ENCODE data around the gene MEGF6. TPM values are rescaled to one million over a fixed set of nuclear protein-coding genes. Genes with fewer than 3 reads are reported as not detected.

Gene MEGF6
- total RNA-seq, 4 donors from 2014 or later: 4.1 to 27.1 (median 11.4) TPM

GRCh38 chr1:3627515-3628253, 16.4 kb upstream of the MEGF6 start:
- H3K36me3 ChIP-seq: peaks cover 0 to 18% (median 8%) of the 10 kb centered on the region in 4 donors
- no peak for DNase-seq
- peaks cover 15 to 23% (median 23%) of the 10 kb centered on the region in 4 donors for H3K4me1 ChIP-seq
- H3K9me3 ChIP-seq: no peaks in the 10 kb centered on the region
- no peaks in the 10 kb centered on the region for H3K27me3 ChIP-seq
- WGBS, 2 donors (ENCODE audit: low coverage in 1 of 2): 89 to 93% methylated on average over 6 to 26 of the region's 26 CpGs
- no peak overlapping the region for H3K4me3 ChIP-seq
- in situ Hi-C loops (cut with MboI; ENCODE audit: low pct_ligation_motif_present in 1 of 4, low pct_unique_long_range_greater_than_20kb in 1 of 4, low sequenced_read_pairs in 3 of 4) (loop anchor here in 1 of 4 donors (10.0 kb wide), 1 partner anchor 143 kb away; no protein-coding TSS in a partner anchor), intact Hi-C loops (cut with DNase I; ENCODE audit: low total_unique reads) (loop anchor here (10.0 kb wide), 1 partner anchor 1433 kb away; the partner anchor contains the start of gene FAAP20)
- TF ChIP-seq POLR2A (IDR thresholded peaks at IDR 0.05) (no peak), EP300 (IDR thresholded peaks at IDR 0.05; ENCODE audit: low read depth) (no peak), CTCF (IDR thresholded peaks at IDR 0.05) (no peak), POLR2AphosphoS5 (IDR thresholded peaks at IDR 0.05) (no peak)
- no peak overlapping the region for H3K27ac ChIP-seq

DNA sequence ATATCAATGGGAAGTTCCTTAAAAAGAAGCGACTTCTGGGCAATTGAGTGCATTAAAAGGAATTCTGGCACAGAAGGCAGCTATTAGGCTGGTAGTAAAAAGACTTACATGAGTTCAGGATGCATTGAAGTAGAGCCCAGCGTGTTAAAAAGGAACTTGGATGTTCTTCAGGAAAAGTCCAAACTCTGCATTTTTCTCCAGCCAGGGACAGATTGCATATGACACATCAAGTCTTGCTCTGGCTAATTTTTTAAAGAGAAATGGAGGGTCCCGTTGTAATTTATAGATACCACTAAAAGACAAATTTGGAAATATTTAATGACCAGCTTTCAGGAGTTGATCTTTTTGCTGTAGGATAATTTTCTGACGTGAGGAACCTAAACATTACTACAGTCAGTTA, 14.7 kb upstream of the MEGF6 start:
- peaks cover 15 to 27% (median 23%) of the 10 kb centered on the region in 4 donors for H3K4me1 ChIP-seq
- DNase-seq: no peak
- H3K4me3 ChIP-seq: peak overlapping the region in 3 of 4 donors; percentile 78 to 98 (median 90)
- 67 to 82% methylated on average over 4 of the region's 4 CpGs for WGBS, 2 donors (ENCODE audit: low coverage in 1 of 2)
- intact Hi-C loops (cut with DNase I; ENCODE audit: low total_unique reads) (loop anchor here (10.0 kb wide), 1 partner anchor 1431 kb away; the partner anchor contains the start of gene FAAP20), in situ Hi-C loops (cut with MboI; ENCODE audit: low pct_ligation_motif_present in 1 of 4, low pct_unique_long_range_greater_than_20kb in 1 of 4, low sequenced_read_pairs in 3 of 4) (loop anchor here in 1 of 4 donors (10.0 kb wide), 1 partner anchor 141 kb away; no protein-coding TSS in a partner anchor)
- H3K27ac ChIP-seq: peak overlapping the region; percentile 82 to 94 (median 92)
- TF ChIP-seq POLR2AphosphoS5 (IDR thresholded peaks at IDR 0.05) (no peak), EP300 (IDR thresholded peaks at IDR 0.05; ENCODE audit: low read depth) (no peak), POLR2A (IDR thresholded peaks at IDR 0.05) (no peak), CTCF (IDR thresholded peaks at IDR 0.05) (no peak)
- no peaks in the 10 kb centered on the region for H3K9me3 ChIP-seq
- H3K27me3 ChIP-seq: no peaks in the 10 kb centered on the region
- H3K36me3 ChIP-seq: peaks cover 0 to 18% (median 8%) of the 10 kb centered on the region in 4 donors

DNA sequence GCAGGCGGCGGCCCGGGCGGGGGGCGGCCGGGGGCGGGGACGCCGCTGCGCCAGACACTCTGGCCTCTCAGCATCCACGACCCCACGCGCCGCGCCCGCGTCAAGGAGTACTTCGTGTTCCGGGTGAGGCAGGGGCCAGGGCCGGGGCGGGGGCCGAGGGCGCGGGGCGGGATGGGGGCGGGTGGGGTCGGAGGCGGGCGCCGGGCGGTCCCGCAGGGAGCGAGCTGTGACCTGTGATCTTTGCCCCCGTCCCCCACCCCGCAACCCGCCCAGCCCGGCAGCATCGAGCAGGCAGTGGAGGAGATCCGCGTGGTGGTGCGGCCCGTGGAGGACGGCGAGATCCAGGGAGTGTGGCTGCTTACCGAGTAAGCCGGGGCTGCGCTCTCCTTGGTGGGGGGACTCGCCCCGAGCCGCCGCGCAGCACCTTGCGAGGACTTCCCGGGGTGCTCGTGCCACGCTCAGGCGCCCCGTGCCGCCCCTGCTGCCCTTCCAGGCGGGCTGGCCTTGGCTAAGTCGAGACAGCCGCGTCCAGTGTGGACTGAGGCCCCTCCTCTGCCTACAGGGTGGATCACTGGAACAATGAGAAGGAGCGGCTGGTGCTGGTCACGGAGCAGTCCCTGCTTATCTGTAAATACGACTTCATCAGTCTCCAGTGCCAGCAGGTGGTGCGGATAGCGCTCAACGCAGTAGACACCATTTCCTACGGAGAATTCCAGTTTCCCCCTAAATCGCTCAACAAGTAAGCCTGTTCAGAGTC, 14.0 kb upstream of the MEGF6 start:
- peak; percentile 72 for DNase-seq
- peaks cover 15 to 27% (median 24%) of the 10 kb centered on the region in 4 donors for H3K4me1 ChIP-seq
- H3K27me3 ChIP-seq: no peaks in the 10 kb centered on the region
- H3K9me3 ChIP-seq: no peaks in the 10 kb centered on the region
- intact Hi-C loops (cut with DNase I; ENCODE audit: low total_unique reads): loop anchor here (10.0 kb wide), 1 partner anchor 1431 kb away; the partner anchor contains the start of gene FAAP20
- no peak for TF ChIP-seq CTCF (IDR thresholded peaks at IDR 0.05)
- peak; percentile 79 for TF ChIP-seq POLR2A (IDR thresholded peaks at IDR 0.05)
- peak; percentile 47 to 72 (median 60) for TF ChIP-seq POLR2AphosphoS5 (IDR thresholded peaks at IDR 0.05)
- 2% methylated on average over 43 of the region's 71 CpGs; no CpG with 5 or more reads in 1 of the 2 donors for WGBS, 2 donors (ENCODE audit: low coverage in 1 of 2)
- peak overlapping the region; percentile 78 to 98 (median 90) for H3K4me3 ChIP-seq
- peak overlapping the region; percentile 82 to 94 (median 92) for H3K27ac ChIP-seq
- peaks cover 0 to 18% (median 8%) of the 10 kb centered on the region in 4 donors for H3K36me3 ChIP-seq
- in situ Hi-C loops (cut with MboI; ENCODE audit: low pct_ligation_motif_present in 1 of 4, low pct_unique_long_range_greater_than_20kb in 1 of 4, low sequenced_read_pairs in 3 of 4): loop anchor here in 1 of 4 donors (10.0 kb wide), 1 partner anchor 141 kb away; no protein-coding TSS in a partner anchor
